IMR-90 (cell line): ENCODE data around the gene GBF1. TPM values are rescaled to one million over a fixed set of nuclear protein-coding genes. Genes with fewer than 3 reads are reported as not detected.

Source experiments
- ATAC-seq: fragments of 200-7000 bp; cut with Tn5 transposase; 2 replicates; pipeline ENCODE4 v1.9.1; 2020; ENCODE audit warnings: low read depth, mild to moderate bottlenecking, moderate library complexity
- BruUV-seq: library from RNA; stranded (reverse); fragments of 400-500 nt; replicated peaks from 2 replicates; lab custom pipeline; 2021; lab: Mats Ljungman, UMichigan
- CTCF ChIA-PET: fragments of 300-600 bp; formaldehyde crosslinking; extraction: SDS; loops from one replicate; lab custom pipeline; 2021; ENCODE audit warnings: antibody characterized with exemption; lab: Yijun Ruan, JAX
- POLR2A ChIA-PET: fragments of 300-600 bp; sonication (Branson Sonifier 250); formaldehyde crosslinking; loops from one replicate; lab custom pipeline; 2022; ENCODE audit warnings: antibody characterized with exemption; ENCODE audit not compliant: unreplicated experiment; lab: Charles Lee
- DNase-seq: peaks from one replicate; pipeline ENCODE4 v3.0.0; 2013
- H2AFZ ChIP-seq: replicated peaks from 2 replicates; pipeline ENCODE3; 2013; ENCODE audit warnings: low read length, mild to moderate bottlenecking; ENCODE audit not compliant: poor library complexity
- H2AK5ac ChIP-seq: 2 replicates; pipeline ENCODE4 v1.6.1; 2013; ENCODE audit warnings: low read depth, low read length, inconsistent platforms
- H2AK9ac ChIP-seq: replicated peaks from 2 replicates; pipeline ENCODE3; 2013; ENCODE audit warnings: mild to moderate bottlenecking, low read depth, low read length, moderate library complexity; ENCODE audit not compliant: poor library complexity
- H2BK120ac ChIP-seq: 2 replicates; pipeline ENCODE4 v1.6.1; 2013; ENCODE audit warnings: low read depth, low read length, inconsistent platforms
- H2BK15ac ChIP-seq: 3 replicates; pipeline ENCODE4 v1.6.1; 2013; ENCODE audit warnings: low read depth, low read length, inconsistent platforms
- H2BK20ac ChIP-seq: 2 replicates; pipeline ENCODE4 v1.6.1; 2013; ENCODE audit warnings: low read depth, mild to moderate bottlenecking, inconsistent platforms, low read length, moderate library complexity
- H2BK5ac ChIP-seq: 2 replicates; pipeline ENCODE4 v1.6.1; 2013; ENCODE audit warnings: mild to moderate bottlenecking, low read depth, low read length, inconsistent platforms; ENCODE audit not compliant: poor library complexity, severe bottlenecking
- H3K14ac ChIP-seq: replicated peaks from 2 replicates; pipeline ENCODE4 v1.6.1; 2013; ENCODE audit warnings: low read depth, low read length, inconsistent platforms
- H3K18ac ChIP-seq: 2 replicates; pipeline ENCODE4 v1.6.1; 2013; ENCODE audit warnings: low read depth, low read length, control low read depth
- H3K23ac ChIP-seq: 2 replicates; pipeline ENCODE4 v1.6.1; 2013; ENCODE audit warnings: low read depth, low read length, inconsistent platforms
- H3K27ac ChIP-seq: 2 replicates; pipeline ENCODE4 v1.5.1; 2013; ENCODE audit warnings: mild to moderate bottlenecking, control low read depth, low read length; ENCODE audit not compliant: insufficient read depth
- H3K27me3 ChIP-seq: 2 replicates; pipeline ENCODE4 v1.6.1; 2013; ENCODE audit warnings: low read length; ENCODE audit not compliant: control insufficient read depth, insufficient read depth
- H3K36me3 ChIP-seq: 2 replicates; pipeline ENCODE4 v1.6.1; 2013; ENCODE audit warnings: low read length, mixed read lengths; ENCODE audit not compliant: control insufficient read depth, insufficient read depth
- H3K4ac ChIP-seq: 2 replicates; pipeline ENCODE4 v1.6.1; 2013; ENCODE audit warnings: low read depth, low read length, inconsistent platforms
- H3K4me1 ChIP-seq: 2 replicates; pipeline ENCODE4 v1.6.1; 2013; ENCODE audit warnings: low read length, mixed read lengths; ENCODE audit not compliant: control insufficient read depth, insufficient read depth
- H3K4me2 ChIP-seq: 2 replicates; pipeline ENCODE4 v1.6.1; 2013; ENCODE audit warnings: low read depth, mild to moderate bottlenecking, control low read depth, low read length, moderate library complexity
- H3K4me3 ChIP-seq: 2 replicates; pipeline ENCODE4 v1.5.1; 2013; ENCODE audit warnings: low read depth, mild to moderate bottlenecking, control low read depth, low read length, moderate library complexity; ENCODE audit not compliant: insufficient read depth
- H3K56ac ChIP-seq: 2 replicates; pipeline ENCODE4 v1.6.1; 2013; ENCODE audit warnings: low read length, inconsistent platforms; ENCODE audit not compliant: insufficient read depth; ENCODE audit errors: extremely low read depth
- H3K79me1 ChIP-seq, 2 experiments: 2 replicates each; pipeline ENCODE4 v1.6.1; 2013; ENCODE audit warnings: low read length in 2 of 2, inconsistent platforms in 1 of 2, low read depth in 1 of 2
- H3K9ac ChIP-seq: 2 replicates; pipeline ENCODE4 v1.6.1; 2013; ENCODE audit warnings: low read depth, low read length, control low read depth
- H3K9me1 ChIP-seq: 2 replicates; pipeline ENCODE4 v1.6.1; 2013; ENCODE audit warnings: low read length, inconsistent platforms; ENCODE audit not compliant: insufficient read depth
- H3K9me3 ChIP-seq: 2 replicates; pipeline ENCODE4 v1.6.1; 2013; ENCODE audit warnings: low read length; ENCODE audit not compliant: control insufficient read depth, insufficient read depth
- H4K20me1 ChIP-seq: 2 replicates; pipeline ENCODE4 v1.6.1; 2013; ENCODE audit warnings: low read length, inconsistent platforms; ENCODE audit not compliant: insufficient read depth
- H4K5ac ChIP-seq: 2 replicates; pipeline ENCODE4 v1.6.1; 2013; ENCODE audit warnings: mild to moderate bottlenecking, low read depth, low read length, control low read depth
- H4K8ac ChIP-seq, 2 experiments: 2 replicates each; pipeline ENCODE4 v1.6.1; 2013; ENCODE audit warnings: low read depth in 2 of 2, low read length in 2 of 2, control low read depth in 1 of 2, inconsistent platforms in 1 of 2
- H4K91ac ChIP-seq: 2 replicates; pipeline ENCODE4 v1.6.1; 2013; ENCODE audit warnings: low read depth, low read length, inconsistent platforms; ENCODE audit not compliant: insufficient read depth
- CEBPB ChIP-seq: IDR thresholded peaks from 2 replicates; pipeline ENCODE4 v1.6.1; 2012; ENCODE audit warnings: low read depth, low read length, improper control_type of control experiment
- CTCF ChIP-seq: conservative IDR thresholded peaks from 2 replicates; pipeline ENCODE4 v1.5.1; 2012; ENCODE audit warnings: mild to moderate bottlenecking, low read depth, low read length, improper control_type of control experiment
- ELK1 ChIP-seq: fragments of 150-350 bp; IDR thresholded peaks from 2 replicates; pipeline ENCODE4 v1.6.1; 2016; ENCODE audit warnings: low read depth, mild to moderate bottlenecking, low read length, moderate library complexity, borderline replicate concordance
- FOS ChIP-seq: fragments of 150-350 bp; IDR thresholded peaks from 2 replicates; pipeline ENCODE4 v1.6.1; 2016; ENCODE audit warnings: low read depth, low read length
- MAFK ChIP-seq: IDR thresholded peaks from 2 replicates; pipeline ENCODE4 v1.6.1; 2012; ENCODE audit warnings: low read depth, low read length, improper control_type of control experiment
- MAZ ChIP-seq: IDR thresholded peaks from 2 replicates; pipeline ENCODE4 v1.6.1; 2012; ENCODE audit warnings: low read depth, mild to moderate bottlenecking, low read length, improper control_type of control experiment, moderate library complexity, borderline replicate concordance
- MXI1 ChIP-seq: IDR thresholded peaks from 2 replicates; pipeline ENCODE4 v1.6.1; 2012; ENCODE audit warnings: low read depth, mild to moderate bottlenecking, low read length, moderate library complexity, borderline replicate concordance
- NFE2L2 ChIP-seq: fragments of 150-350 bp; IDR thresholded peaks from 2 replicates; pipeline ENCODE4 v1.6.1; 2016; ENCODE audit warnings: low read depth, mild to moderate bottlenecking, low read length
- RCOR1 ChIP-seq: IDR thresholded peaks from 2 replicates; pipeline ENCODE4 v1.6.1; 2012; ENCODE audit warnings: mild to moderate bottlenecking, low read length, improper control_type of control experiment; ENCODE audit not compliant: insufficient replicate concordance
- RFX5 ChIP-seq: IDR thresholded peaks from 2 replicates; pipeline ENCODE4 v1.8.0; 2012; ENCODE audit warnings: low read depth, mild to moderate bottlenecking, low read length, moderate library complexity
- SMC3 ChIP-seq: fragments of 150-350 bp; IDR thresholded peaks from 2 replicates; pipeline ENCODE4 v1.6.1; 2016; ENCODE audit warnings: low read depth, mild to moderate bottlenecking, antibody characterized with exemption, low read length, moderate library complexity
- WGBS, 2 experiments: methylation state at CpG; one replicate each; pipeline versions ENCODE4 v1.1.5 to v1.1.7; 2013; ENCODE audit warnings: missing lambda C conversion rate in 2 of 2; ENCODE audit not compliant: insufficient read length in 1 of 2; ENCODE audit errors: extremely low coverage in 2 of 2; 5-methylcytosine and 5-hydroxymethylcytosine counted together
- dilution Hi-C: fragments of 300-500 bp; cut with HindIII; formaldehyde crosslinking; loops from one replicate; pipeline ENCODE4 v1.14.3; 2018; ENCODE audit warnings: low sequenced_read_pairs; ENCODE audit not compliant: unreplicated experiment
- in situ Hi-C: fragments of 300-500 bp; cut with MboI; formaldehyde crosslinking; loops from 3 replicates; pipeline ENCODE4 v1.14.3; 2019; ENCODE audit warnings: low sequenced_read_pairs, inconsistent platforms, mixed read lengths
- intact Hi-C: fragments of 100-400 bp; cut with micrococcal nuclease; formaldehyde crosslinking; loops from 2 replicates; pipeline ENCODE4 v1.10.0; 2022
- polyA plus RNA-seq, 3 experiments: library from polyadenylated mRNA; depleted of rRNA; stranded (reverse); fragments of >200 nt; gene quantifications; 2 replicates each; pipeline ENCODE4 v1.2.3, GENCODE V29; 2012; ENCODE audit warnings: low replicate concordance in 1 of 3
- total RNA-seq: library from RNA; depleted of rRNA; stranded (reverse); fragments of >200 nt; gene quantifications from 2 replicates; pipeline ENCODE4 v1.2.3, GENCODE V29; 2012

GBF1 gene
- total and polyA plus RNA-seq, 2 of the 4 experiments (the other 2 are of a cell fraction) = 38.7 to 40.1 TPM

DNA sequence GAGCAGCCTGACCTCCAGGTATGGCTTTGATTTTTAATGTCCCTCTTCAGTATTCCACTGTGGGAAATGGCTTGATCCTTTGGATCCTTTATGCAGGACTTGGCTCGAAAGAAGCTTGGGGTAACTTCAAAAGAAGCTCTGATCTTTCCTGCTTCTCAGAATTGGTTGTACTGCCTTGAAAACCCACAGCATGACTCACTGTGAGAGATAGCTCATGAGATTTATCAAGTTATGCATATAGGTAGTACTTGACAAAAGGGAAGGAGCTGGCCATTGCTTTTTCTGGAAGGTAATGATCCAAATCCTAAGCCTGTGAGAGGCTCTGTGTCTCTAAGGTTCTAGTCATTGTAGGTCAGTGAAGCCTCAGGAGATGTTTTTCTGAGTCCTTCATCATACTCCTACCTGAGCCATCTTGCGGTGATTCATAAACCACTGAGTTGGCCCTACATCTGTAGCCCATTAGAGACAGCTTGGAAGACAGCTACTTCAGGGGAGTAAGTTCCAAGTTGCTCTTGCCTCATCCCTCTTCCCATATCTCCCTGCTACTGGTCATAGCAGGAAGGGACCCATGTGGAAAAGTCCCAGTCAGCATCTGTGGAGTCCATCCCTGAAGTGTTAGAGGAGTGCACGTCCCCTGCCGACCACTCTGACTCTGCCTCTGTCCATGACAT lies 113.5 kb downstream of the GBF1 start:
- no peak overlapping the region for H3K27ac ChIP-seq
- in situ Hi-C loops (no loop called here), dilution Hi-C loops (no loop called here), intact Hi-C loops (no loop called here)
- no peak overlapping the region for H2AFZ ChIP-seq
- no peak overlapping the region for H4K91ac ChIP-seq
- WGBS, 2 experiments = 93% methylated on average over 2 of the region's 4 CpGs; no CpG with 5 or more reads in 1 of the 2 experiments
- TF ChIP-seq MAFK (no peak), RCOR1 (no peak), FOS (no peak), CEBPB (no peak), ELK1 (no peak), MXI1 (no peak), NFE2L2 (no peak), CTCF (no peak), RFX5 (no peak), MAZ (no peak), SMC3 (no peak)
- no peak overlapping the region for H3K4me2 ChIP-seq
- peak; percentile 53 for DNase-seq
- no peak overlapping the region for H3K18ac ChIP-seq
- no peak overlapping the region for H2BK20ac ChIP-seq
- H2BK5ac ChIP-seq = no peak overlapping the region
- no peak for ATAC-seq
- no TSS peak for BruUV-seq
- no peak overlapping the region for H2AK5ac ChIP-seq
- no peak overlapping the region for H3K14ac ChIP-seq
- no peaks in the 10 kb centered on the region for H3K9me3 ChIP-seq
- no peak overlapping the region for H2BK15ac ChIP-seq
- H2AK9ac ChIP-seq = no peak overlapping the region
- peaks cover 72% of the 10 kb centered on the region for H3K36me3 ChIP-seq
- POLR2A ChIA-PET = no interaction called here
- H3K27me3 ChIP-seq = no peaks in the 10 kb centered on the region
- H3K4ac ChIP-seq = no peak overlapping the region
- H3K9ac ChIP-seq = no peak overlapping the region
- no peak overlapping the region for H3K56ac ChIP-seq
- CTCF ChIA-PET = no interaction called here
- H3K23ac ChIP-seq = no peak overlapping the region
- peaks cover 14% of the 10 kb centered on the region; the same call in 1 of the 2 replicates for H4K20me1 ChIP-seq
- no peaks in the 10 kb centered on the region for H3K4me1 ChIP-seq
- H3K79me1 ChIP-seq = peaks cover 8 to 11% of the 10 kb centered on the region in 2 experiments; a peak in 3 of 4 replicates
- no peaks in the 10 kb centered on the region; the same call in 1 of the 2 replicates for H3K9me1 ChIP-seq
- no peak overlapping the region for H2BK120ac ChIP-seq
- no peak overlapping the region for H4K5ac ChIP-seq
- H4K8ac ChIP-seq = no peak overlapping the region
- no peak overlapping the region for H3K4me3 ChIP-seq
